HepG2 (cell line): ENCODE measurements around the gene CHMP6. TPM values are rescaled to one million over a fixed set of nuclear protein-coding genes. Genes with fewer than 3 reads are reported as not detected.
A peak's percentile ranks its signal among the peaks of the same experiment; 100 is the strongest.

Experiments
- ATF1 ChIP-seq: IDR thresholded peaks from 2 replicates; pipeline ENCODE4 v1.6.1; 2016; ENCODE audit warnings: mild to moderate bottlenecking, control low read depth
- BRD4 ChIP-seq: sonication (generic); formaldehyde crosslinking; IDR thresholded peaks from 2 replicates; pipeline ENCODE4 v1.4.0; 2020; ENCODE audit warnings: missing genetic modification reagents
- ESRRA ChIP-seq: sonication (generic); formaldehyde crosslinking; IDR thresholded peaks from 2 replicates; pipeline ENCODE4 v1.5.1; 2020; ENCODE audit warnings: mild to moderate bottlenecking, low read depth, missing genetic modification reagents
- HOXA7 ChIP-seq: sonication (generic); formaldehyde crosslinking; IDR thresholded peaks from 2 replicates; pipeline ENCODE4 v1.8.1; 2022; ENCODE audit warnings: mild to moderate bottlenecking, missing genetic modification reagents, moderate library complexity
- MEIS1 ChIP-seq: sonication (generic); formaldehyde crosslinking; IDR thresholded peaks from 2 replicates; pipeline ENCODE4 v1.9.0; 2021; ENCODE audit warnings: mild to moderate bottlenecking, missing genetic modification reagents, moderate library complexity, borderline replicate concordance
- MIER3 ChIP-seq: IDR thresholded peaks from 2 replicates; pipeline ENCODE4 v1.6.1; 2016; ENCODE audit warnings: missing compliant biosample characterization, borderline replicate concordance
- MTA1 ChIP-seq: sonication (generic); formaldehyde crosslinking; IDR thresholded peaks from 2 replicates; pipeline ENCODE4 v1.4.0; 2020; ENCODE audit warnings: missing genetic modification reagents, mild to moderate bottlenecking, borderline replicate concordance
- NCOR1 ChIP-seq: fragments of 200-600 bp; sonication (generic); IDR thresholded peaks from 2 replicates; pipeline ENCODE4 v1.7.0; 2017; ENCODE audit warnings: antibody characterized with exemption, low read length, borderline replicate concordance
- PITX1 ChIP-seq: sonication (generic); formaldehyde crosslinking; IDR thresholded peaks from 2 replicates; pipeline ENCODE4 v1.5.1; 2020; ENCODE audit warnings: mild to moderate bottlenecking, missing genetic modification reagents
- RBFOX2 ChIP-seq: fragments of 200-400 bp; formaldehyde crosslinking; IDR thresholded peaks from 2 replicates; pipeline ENCODE4 v1.6.1; 2017; ENCODE audit warnings: low read depth, mild to moderate bottlenecking, low read length
- SAFB2 ChIP-seq: sonication (generic); formaldehyde crosslinking; IDR thresholded peaks from 2 replicates; pipeline ENCODE4 v1.5.1; 2020; ENCODE audit warnings: missing genetic modification reagents, low read depth, mild to moderate bottlenecking, borderline replicate concordance
- SIN3B ChIP-seq: fragments of 150-350 bp; IDR thresholded peaks from 2 replicates; pipeline ENCODE4 v1.6.1; 2014; ENCODE audit warnings: low read length
- SP2 ChIP-seq: sonication (generic); formaldehyde crosslinking; IDR thresholded peaks from 2 replicates; pipeline ENCODE4 v1.5.1; 2020; ENCODE audit warnings: mild to moderate bottlenecking, missing genetic modification reagents
- SRSF4 ChIP-seq: fragments of 200-400 bp; formaldehyde crosslinking; IDR thresholded peaks from one replicate; pipeline ENCODE4 v1.6.1; 2018; ENCODE audit warnings: mild to moderate bottlenecking, low read depth, low read length, moderate library complexity; ENCODE audit not compliant: poor library complexity, severe bottlenecking
- TP53 ChIP-seq: sonication (generic); formaldehyde crosslinking; conservative IDR thresholded peaks from 2 replicates; pipeline ENCODE4 v1.4.0; 2020; ENCODE audit warnings: missing genetic modification reagents
- YEATS4 ChIP-seq: sonication (generic); formaldehyde crosslinking; IDR thresholded peaks from 2 replicates; pipeline ENCODE4 v1.4.0; 2020; ENCODE audit warnings: missing genetic modification reagents, borderline replicate concordance
- YY1 ChIP-seq: IDR thresholded peaks from 2 replicates; pipeline ENCODE4 v1.6.1; 2011; ENCODE audit warnings: low read length, low read depth, moderate library complexity, mild to moderate bottlenecking; ENCODE audit not compliant: insufficient read depth, insufficient replicate concordance
- ZBTB38 ChIP-seq: sonication (generic); formaldehyde crosslinking; IDR thresholded peaks from 2 replicates; pipeline ENCODE4 v1.5.1; 2020; ENCODE audit warnings: mild to moderate bottlenecking, missing genetic modification reagents
- ZFP41 ChIP-seq: sonication (generic); formaldehyde crosslinking; IDR thresholded peaks from 2 replicates; pipeline ENCODE4 v1.4.0; 2020; ENCODE audit warnings: mild to moderate bottlenecking, missing genetic modification reagents, borderline replicate concordance
- ZNF383 ChIP-seq: sonication (generic); formaldehyde crosslinking; IDR thresholded peaks from 2 replicates; pipeline ENCODE4 v1.4.0; 2020; ENCODE audit warnings: missing genetic modification reagents, mild to moderate bottlenecking, borderline replicate concordance
- ZNF556 ChIP-seq: sonication (generic); formaldehyde crosslinking; IDR thresholded peaks from 2 replicates; pipeline ENCODE4 v1.4.0; 2020; ENCODE audit warnings: mild to moderate bottlenecking, missing genetic modification reagents, borderline replicate concordance
- ZNF75D ChIP-seq: sonication (generic); formaldehyde crosslinking; IDR thresholded peaks from 2 replicates; pipeline ENCODE4 v1.8.1; 2023; ENCODE audit warnings: missing genetic modification reagents, mild to moderate bottlenecking, borderline replicate concordance
- ZNF784 ChIP-seq: sonication (generic); formaldehyde crosslinking; IDR thresholded peaks from 2 replicates; pipeline ENCODE4 v1.5.1; 2020; ENCODE audit warnings: missing genetic modification reagents, mild to moderate bottlenecking, borderline replicate concordance
- ZUFSP ChIP-seq: sonication (generic); formaldehyde crosslinking; IDR thresholded peaks from 2 replicates; pipeline ENCODE4 v1.9.0; 2021; ENCODE audit warnings: missing genetic modification reagents, mild to moderate bottlenecking, borderline replicate concordance
- polyA plus RNA-seq, 8 experiments: library from polyadenylated mRNA; depleted of rRNA in 3 of 8; stranded (reverse) in 7 of 8; unstranded in 1 of 8; fragments of >200 nt; fragmentation: Illumina TruSeq in 4 of 8; extraction: Trizol in 4 of 8; gene quantifications; 2 replicates each; pipeline versions ENCODE4 v1.2.1 to v1.2.3, GENCODE V29; 2011 to 2016; ENCODE audit warnings: low read depth in 4 of 8, missing spikeins in 1 of 8, mixed read lengths in 1 of 8; ENCODE audit not compliant: insufficient read depth in 1 of 8
- total RNA-seq, 5 experiments: library from RNA; depleted of rRNA; stranded (reverse); fragments of >200 nt; fragmentation: Illumina TruSeq; extraction: Trizol; gene quantifications; 2 replicates each; pipeline ENCODE4 v1.2.3, GENCODE V29; 2016; ENCODE audit warnings: low read depth in 1 of 5
- TF ChIP-seq, protein P1 (sequence below): IDR thresholded peaks from 2 replicates; pipeline ENCODE4 v1.6.1; 2016
- TF ChIP-seq, protein P2 (sequence below): sonication (generic); formaldehyde crosslinking; IDR thresholded peaks from 2 replicates; pipeline ENCODE4 v1.5.0; 2020; ENCODE audit warnings: mild to moderate bottlenecking, missing genetic modification reagents, moderate library complexity

CHMP6 gene
- total and polyA plus RNA-seq, 2 of the 13 experiments (the other 11 are each of a cell fraction or from before 2014, with no cell fraction given) = 11.1 to 24.2 TPM

- TF ChIP-seq MEIS1 (CRISPR knock-in tag) (peak; percentile 91), TP53 (CRISPR knock-in tag) (no peak), ZUFSP (CRISPR knock-in tag) (no peak), MIER3 (CRISPR knock-in tag) (no peak), BRD4 (CRISPR knock-in tag) (no peak), SIN3B (no peak), SRSF4 (no peak), PITX1 (CRISPR knock-in tag) (no peak), NCOR1 (no peak), MTA1 (CRISPR knock-in tag) (0 out of 2 replicates have a peak, but pooled peaks have one; percentile 40), YY1 (no peak), ZBTB38 (0 out of 2 replicates have a peak, but pooled peaks have one; percentile 4), ATF1 (CRISPR knock-in tag) (no peak), ESRRA (CRISPR knock-in tag) (peak; percentile 14; the same call in 1 of the 2 replicates), RBFOX2 (no peak; the same call in 1 of the 2 replicates), ZNF784 (CRISPR knock-in tag) (no peak), ZFP41 (CRISPR knock-in tag) (no peak), ZNF383 (CRISPR knock-in tag) (0 out of 2 replicates have a peak, but pooled peaks have one; percentile 84), SP2 (no peak), YEATS4 (CRISPR knock-in tag) (no peak; the same call in 1 of the 2 replicates), SAFB2 (CRISPR knock-in tag) (0 out of 2 replicates have a peak, but pooled peaks have one; percentile 4), ZNF75D (CRISPR knock-in tag) (no peak), ZNF556 (0 out of 2 replicates have a peak, but pooled peaks have one; percentile 27), HOXA7 (CRISPR knock-in tag) (no peak)
- TF ChIP-seq, protein P1, sequence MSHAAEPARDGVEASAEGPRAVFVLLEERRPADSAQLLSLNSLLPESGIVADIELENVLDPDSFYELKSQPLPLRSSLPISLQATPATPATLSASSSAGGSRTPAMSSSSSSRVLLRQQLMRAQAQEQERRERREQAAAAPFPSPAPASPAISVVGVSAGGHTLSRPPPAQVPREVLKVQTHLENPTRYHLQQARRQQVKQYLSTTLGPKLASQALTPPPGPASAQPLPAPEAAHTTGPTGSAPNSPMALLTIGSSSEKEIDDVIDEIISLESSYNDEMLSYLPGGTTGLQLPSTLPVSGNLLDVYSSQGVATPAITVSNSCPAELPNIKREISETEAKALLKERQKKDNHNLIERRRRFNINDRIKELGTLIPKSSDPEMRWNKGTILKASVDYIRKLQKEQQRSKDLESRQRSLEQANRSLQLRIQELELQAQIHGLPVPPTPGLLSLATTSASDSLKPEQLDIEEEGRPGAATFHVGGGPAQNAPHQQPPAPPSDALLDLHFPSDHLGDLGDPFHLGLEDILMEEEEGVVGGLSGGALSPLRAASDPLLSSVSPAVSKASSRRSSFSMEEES = no peak
- TF ChIP-seq, protein P2, sequence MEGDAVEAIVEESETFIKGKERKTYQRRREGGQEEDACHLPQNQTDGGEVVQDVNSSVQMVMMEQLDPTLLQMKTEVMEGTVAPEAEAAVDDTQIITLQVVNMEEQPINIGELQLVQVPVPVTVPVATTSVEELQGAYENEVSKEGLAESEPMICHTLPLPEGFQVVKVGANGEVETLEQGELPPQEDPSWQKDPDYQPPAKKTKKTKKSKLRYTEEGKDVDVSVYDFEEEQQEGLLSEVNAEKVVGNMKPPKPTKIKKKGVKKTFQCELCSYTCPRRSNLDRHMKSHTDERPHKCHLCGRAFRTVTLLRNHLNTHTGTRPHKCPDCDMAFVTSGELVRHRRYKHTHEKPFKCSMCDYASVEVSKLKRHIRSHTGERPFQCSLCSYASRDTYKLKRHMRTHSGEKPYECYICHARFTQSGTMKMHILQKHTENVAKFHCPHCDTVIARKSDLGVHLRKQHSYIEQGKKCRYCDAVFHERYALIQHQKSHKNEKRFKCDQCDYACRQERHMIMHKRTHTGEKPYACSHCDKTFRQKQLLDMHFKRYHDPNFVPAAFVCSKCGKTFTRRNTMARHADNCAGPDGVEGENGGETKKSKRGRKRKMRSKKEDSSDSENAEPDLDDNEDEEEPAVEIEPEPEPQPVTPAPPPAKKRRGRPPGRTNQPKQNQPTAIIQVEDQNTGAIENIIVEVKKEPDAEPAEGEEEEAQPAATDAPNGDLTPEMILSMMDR (CRISPR knock-in tag) = no peak; the same call in 1 of the 2 replicates
These were observed 51.7 kb downstream of the CHMP6 start (continued) for GRCh38 chr17:81043319-81043724.
